WERI-Rb-1 (cell line): ENCODE results near the gene KANK4.

Experiments used
- DNase-seq: peaks from one replicate; pipeline ENCODE4 v3.0.0-alpha.2; 2020
- H3K27ac ChIP-seq: fragments of 250-450 bp; sonication (Bioruptor Pico); 2 replicates; pipeline ENCODE4 v1.5.1; 2020; ENCODE audit warnings: mild to moderate bottlenecking, moderate library complexity
- H3K27me3 ChIP-seq: fragments of 250-450 bp; sonication (Bioruptor Pico); 2 replicates; pipeline ENCODE4 v1.5.1; 2021; ENCODE audit warnings: mild to moderate bottlenecking, low read depth, moderate library complexity; ENCODE audit not compliant: insufficient read depth, severe bottlenecking
- H3K36me3 ChIP-seq: fragments of 250-450 bp; sonication (Bioruptor Pico); 2 replicates; pipeline ENCODE4 v1.5.1; 2020; ENCODE audit warnings: mild to moderate bottlenecking, moderate library complexity
- H3K4me3 ChIP-seq: 2 replicates; pipeline ENCODE4 v1.5.1; 2011; ENCODE audit warnings: low read depth, mild to moderate bottlenecking, control low read depth, low read length
- H3K9me3 ChIP-seq: fragments of 250-450 bp; sonication (Bioruptor Pico); 2 replicates; pipeline ENCODE4 v1.5.1; 2021; ENCODE audit warnings: mild to moderate bottlenecking, moderate library complexity; ENCODE audit not compliant: severe bottlenecking
- CTCF ChIP-seq: IDR thresholded peaks from 2 replicates; pipeline ENCODE4 v1.5.1; 2011; ENCODE audit warnings: low read depth, mild to moderate bottlenecking, control low read depth, inconsistent platforms, low read length

The KANK4 gene

GRCh38 chr1:62271134-62271533, 48.1 kb downstream of the KANK4 start:
- no peak for DNase-seq
- no peak overlapping the region for H3K4me3 ChIP-seq
- no peaks in the 10 kb centered on the region for H3K36me3 ChIP-seq

GRCh38 chr1:62269851-62270495, 49.3 kb downstream of the KANK4 start:
- Histone ChIP-seq H3K36me3 (no peaks in the 10 kb centered on the region), H3K27ac (no peak overlapping the region), H3K27me3 (no peaks in the 10 kb centered on the region), H3K9me3 (no peaks in the 10 kb centered on the region), H3K4me3 (no peak overlapping the region)
- DNase-seq = no peak
- no peak for TF ChIP-seq CTCF

More at GRCh38 chr1:62271134-62271533, 48.1 kb downstream of the KANK4 start:
- no peaks in the 10 kb centered on the region for H3K9me3 ChIP-seq
- no peaks in the 10 kb centered on the region for H3K27me3 ChIP-seq
- TF ChIP-seq CTCF = no peak
- no peak overlapping the region for H3K27ac ChIP-seq

- no peak for DNase-seq
- Histone ChIP-seq H3K27ac (no peak overlapping the region), H3K4me3 (no peak overlapping the region), H3K36me3 (no peaks in the 10 kb centered on the region), H3K9me3 (no peaks in the 10 kb centered on the region), H3K27me3 (no peaks in the 10 kb centered on the region)
- no peak for TF ChIP-seq CTCF
Observed at GRCh38 chr1:62269439-62269838, 49.8 kb downstream of the KANK4 start.

DNA sequence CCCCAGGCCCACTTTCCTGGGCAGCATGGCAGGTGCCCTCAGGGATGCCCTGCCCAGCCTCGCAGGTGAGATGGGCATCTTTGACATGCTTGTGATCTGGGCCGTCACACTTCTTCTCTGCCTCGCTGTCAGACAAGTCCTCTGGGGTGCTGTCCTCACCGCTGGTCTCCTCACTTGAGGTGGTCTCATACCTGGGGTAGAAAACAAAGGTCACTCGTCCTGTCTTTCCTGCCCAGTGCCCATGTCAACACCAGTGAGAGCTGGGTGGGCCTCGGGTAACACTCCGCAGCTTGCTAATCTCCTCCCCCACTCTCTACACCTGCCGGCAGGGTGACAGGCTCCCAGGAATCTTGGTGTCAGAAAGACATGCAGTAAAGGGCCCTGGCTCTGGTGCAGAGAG, 50.9 kb downstream of the KANK4 start:
- H3K27ac ChIP-seq = no peak overlapping the region
- DNase-seq = no peak
- H3K36me3 ChIP-seq = no peaks in the 10 kb centered on the region
- H3K9me3 ChIP-seq = no peaks in the 10 kb centered on the region
- H3K27me3 ChIP-seq = no peaks in the 10 kb centered on the region
- no peak for TF ChIP-seq CTCF
- no peak overlapping the region for H3K4me3 ChIP-seq

- Histone ChIP-seq H3K27me3 (no peaks in the 10 kb centered on the region), H3K9me3 (no peaks in the 10 kb centered on the region), H3K27ac (no peak overlapping the region), H3K4me3 (no peak overlapping the region), H3K36me3 (no peaks in the 10 kb centered on the region)
- no peak for DNase-seq
- TF ChIP-seq CTCF = no peak
Observed at GRCh38 chr1:62265956-62266935, 53.0 kb downstream of the KANK4 start.
